ENCODE data around the gene SP6. TPM values are rescaled to one million over a fixed set of nuclear protein-coding genes. Genes with fewer than 3 reads are reported as not detected.

Gene SP6
- total and polyA plus RNA-seq, 2 of the 8 experiments (the other 6 are each of a cell fraction or from before 2014, with no cell fraction given): 1.2 to 1.5 TPM

DNA sequence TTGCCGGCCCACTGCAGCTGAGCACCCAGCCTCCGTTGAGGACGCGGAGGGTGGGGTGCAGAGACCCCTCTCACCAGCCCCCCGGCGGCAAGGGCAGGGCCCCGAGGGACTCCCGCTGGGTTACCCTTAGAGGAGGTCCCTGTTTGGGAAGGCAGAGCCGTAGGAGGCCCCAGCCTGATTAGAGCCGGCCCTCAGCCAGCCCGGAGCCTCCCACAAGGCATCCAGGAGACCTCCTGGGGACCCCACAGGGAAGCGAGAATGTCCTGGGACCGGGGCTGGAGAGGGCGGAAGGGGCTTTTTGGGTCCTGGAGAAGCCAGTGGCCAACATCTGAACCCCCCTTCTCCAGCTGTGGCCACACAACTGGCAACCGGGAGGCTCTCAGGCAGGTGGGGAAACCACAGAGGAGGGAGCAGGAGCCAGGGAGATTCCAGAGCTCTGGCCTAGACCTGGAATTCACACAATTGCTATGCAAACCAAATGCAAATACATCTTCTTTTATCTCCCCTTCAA is 21.7 kb upstream of the SP6 start:
- H3K79me2 ChIP-seq (ENCODE audit: control insufficient read depth in 1 of 2, insufficient read depth in 2 of 2, low read length in 2 of 2): no peaks in the 10 kb centered on the region
- peak overlapping the region; percentile 76; the same call in 1 of the 2 replicates for H4K8ac ChIP-seq (ENCODE audit: extremely low read depth, insufficient read depth, low read length)
- H4K5ac ChIP-seq (ENCODE audit: insufficient read length, low read depth, low read length): peak overlapping the region; percentile 7
- 4% methylated on average over 15 of the region's 15 CpGs; no CpG with 5 or more reads in 1 of the 2 experiments for WGBS, 2 experiments (ENCODE audit: extremely low coverage in 1 of 2, insufficient coverage in 1 of 2, insufficient read length in 1 of 2, insufficient replicate concordance in 2 of 2, low coverage in 1 of 2, low lambda C conversion rate in 2 of 2, missing lambda C conversion rate in 1 of 2)
- H3K9ac ChIP-seq (replicated peaks in 1 of 4; ENCODE audit: extremely low read depth in 1 of 4, low read depth in 3 of 4, low read length in 3 of 4): no peak overlapping the region
- peak in 1 of 2 experiments; percentile 79 for DNase-seq (ENCODE audit: low read depth in 1 of 2, low spot score in 2 of 2)
- no peaks in the 10 kb centered on the region for H4K20me1 ChIP-seq (replicated peaks in 1 of 2; ENCODE audit: control insufficient read depth in 1 of 2, insufficient read depth in 2 of 2, low read length in 2 of 2)
- no peak overlapping the region for H3K14ac ChIP-seq (ENCODE audit: insufficient read length)
- peaks cover 21 to 44% (median 28%) of the 10 kb centered on the region in 4 experiments for H3K4me1 ChIP-seq (replicated peaks in 1 of 4; ENCODE audit: control insufficient read depth in 3 of 4, insufficient read depth in 4 of 4, low read length in 3 of 4)
- H2BK12ac ChIP-seq (ENCODE audit: low read depth, low read length): 0 out of 2 replicates have a peak overlapping the region, but pooled peaks have one; percentile 27
- H3K79me1 ChIP-seq (ENCODE audit: low read depth, low read length): no peaks in the 10 kb centered on the region
- 0 out of 2 replicates have a peak overlapping the region, but pooled peaks have one; percentile 21 for H2BK5ac ChIP-seq (ENCODE audit: low read depth, low read length)
- no peaks in the 10 kb centered on the region for H3K36me3 ChIP-seq (ENCODE audit: control insufficient read depth in 2 of 4, insufficient read depth in 4 of 4, low read length in 3 of 4)
- peaks cover 4% of the 10 kb centered on the region; the same call in 1 of the 2 replicates for H3K23me2 ChIP-seq (ENCODE audit: low read depth, low read length)
- no peaks in the 10 kb centered on the region for H3K9me3 ChIP-seq (ENCODE audit: insufficient read depth in 2 of 2, low read depth in 1 of 2, low read length in 1 of 2)
- H2AFZ ChIP-seq (ENCODE audit: low read length): no peak overlapping the region
- peak overlapping the region; percentile 88 to 90 for H3K4me2 ChIP-seq (ENCODE audit: insufficient read depth in 1 of 2, low read depth in 2 of 2, low read length in 2 of 2)
- no peak overlapping the region for H3K4ac ChIP-seq (replicated peaks; ENCODE audit: insufficient read length, low read depth, low read length)
- H2BK20ac ChIP-seq (ENCODE audit: low read length): no peak overlapping the region
- H3K4me3 ChIP-seq (ENCODE audit: extremely low read depth in 1 of 4, insufficient read depth in 2 of 4, low read depth in 3 of 4, low read length in 4 of 4): peak overlapping the region; percentile 34 to 57 (median 47)
- H2AK5ac ChIP-seq (ENCODE audit: low read depth, low read length): 0 out of 2 replicates have a peak overlapping the region, but pooled peaks have one; percentile 39
- H4K91ac ChIP-seq (replicated peaks; ENCODE audit: insufficient read length, low read length): no peak overlapping the region
- no peak overlapping the region for H3K23ac ChIP-seq (ENCODE audit: insufficient read length)
- H2BK15ac ChIP-seq (ENCODE audit: low read length): no peak overlapping the region
- ChIA-PET POLR2A (ENCODE audit: partially characterized antibody) (interaction anchor here (0.8 to 3.6 kb wide), 8 partner anchors 10 to 28 kb away, joined by 5 to 17 read pairs (median 6); partner anchors contain the start of genes SP2 and SP6), CTCF (ENCODE audit: partially characterized antibody) (interaction anchor here (0.7 to 10.7 kb wide), 8 partner anchors 10 to 23 kb away, joined by 3 to 257 read pairs (median 6); partner anchors contain the start of genes SCRN2, SP2 and SP6)
- FAIRE-seq: peak; percentile 45
- no peak overlapping the region for H2BK120ac ChIP-seq (replicated peaks; ENCODE audit: low read depth, low read length)
- H3K27me3 ChIP-seq (replicated peaks in 1 of 4; ENCODE audit: control insufficient read depth in 3 of 4, extremely low read depth in 1 of 4, insufficient read depth in 3 of 4, low read length in 3 of 4): peaks cover 3 to 25% (median 17%) of the 10 kb centered on the region in 4 experiments; a peak in 5 of 7 replicates
- H3K56ac ChIP-seq (replicated peaks; ENCODE audit: insufficient read length, low read depth, low read length): no peak overlapping the region
- no peak overlapping the region; the same call in 1 of the 2 replicates for H3K18ac ChIP-seq (ENCODE audit: extremely low read depth, low read length)
- H3K27ac ChIP-seq (ENCODE audit: low read depth, low read length): no peak overlapping the region
- TF ChIP-seq POLR2AphosphoS5 (IDR thresholded peaks at IDR 0.05; ENCODE audit: low read depth, low read length) (no peak), KDM4A (IDR thresholded peaks at IDR 0.05; ENCODE audit: low read depth, low read length, severe bottlenecking) (peak; percentile 82), PHF8 (conservative IDR thresholded peaks at IDR 0.05; ENCODE audit: low read depth, low read length) (0 out of 2 replicates have a peak, but pooled peaks have one; percentile 25), SAP30 (IDR thresholded peaks at IDR 0.05; ENCODE audit: insufficient read depth, insufficient replicate concordance, low read length) (no peak), CTBP2 (IDR thresholded peaks at IDR 0.05; ENCODE audit: borderline replicate concordance, insufficient read depth, insufficient read length, low read length) (no peak), SP2 (IDR thresholded peaks at IDR 0.05; ENCODE audit: low read length) (no peak), SIRT6 (IDR thresholded peaks at IDR 0.05; ENCODE audit: low read length) (no peak), SUZ12 (IDR thresholded peaks at IDR 0.05; ENCODE audit: low read length) (peak; percentile 38; the same call in 1 of the 2 replicates), BACH1 (IDR thresholded peaks at IDR 0.05; ENCODE audit: low read length) (no peak), CEBPB (IDR thresholded peaks at IDR 0.05; ENCODE audit: low read depth, low read length) (no peak), ASH2L (IDR thresholded peaks at IDR 0.05; ENCODE audit: low read length) (peak; percentile 52), ATF3 (IDR thresholded peaks at IDR 0.05; ENCODE audit: insufficient read depth, low read depth, low read length) (no peak)

Measured in H1 (cell line).